Gastrocnemius medialis (tissue), 4 donors: ENCODE results near the gene MBOAT7.

Experiments used
- CTCF ChIP-seq, 5 experiments: fragments of 450-650 bp in 3 of 5; fragments of 200-600 bp in 2 of 5; sonication (generic) in 2 of 5; IDR thresholded peaks in 4 of 5; conservative IDR thresholded peaks in 1 of 5; 1 replicate in 4 of 5; 2 replicates in 1 of 5; pipeline ENCODE4 v1.5.1; 2016 to 2019; ENCODE audit warnings: antibody characterized with exemption in 5 of 5, mild to moderate bottlenecking in 3 of 5, moderate library complexity in 3 of 5
- POLR2A ChIP-seq, 2 donors: fragments of 450-650 bp; IDR thresholded peaks; one replicate each; pipeline ENCODE4 v1.6.1; 2017; ENCODE audit warnings: antibody characterized with exemption in 2 of 2, mild to moderate bottlenecking in 2 of 2, moderate library complexity in 2 of 2

DNA sequence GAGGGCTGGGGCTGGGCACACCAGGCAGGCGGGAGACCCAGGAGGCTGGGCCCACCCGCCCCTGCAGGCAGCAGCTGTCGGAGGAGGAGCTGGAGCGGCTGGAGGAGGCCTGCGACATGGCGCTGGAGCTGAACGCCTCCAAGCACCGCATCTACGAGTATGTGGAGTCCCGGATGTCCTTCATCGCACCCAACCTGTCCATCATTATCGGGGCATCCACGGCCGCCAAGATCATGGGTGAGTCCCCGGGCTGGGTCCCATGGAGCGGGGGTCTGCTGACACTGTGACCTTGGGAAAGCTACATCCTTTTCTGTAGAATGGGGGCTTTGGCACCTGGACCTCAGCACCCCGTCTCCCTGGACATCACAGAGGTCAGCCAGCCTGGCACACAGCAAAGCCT, 65.7 kb downstream of the MBOAT7 start:
- TF ChIP-seq CTCF (IDR thresholded peaks at IDR 0.05 in 4 of 5, conservative IDR thresholded peaks at IDR 0.05 in 1 of 5) (no peak), POLR2A (IDR thresholded peaks at IDR 0.05) (no peak)
